Endothelial cell of umbilical vein (primary cell): ENCODE results near the gene CHSY1. TPM values are rescaled to one million over a fixed set of nuclear protein-coding genes. Genes with fewer than 3 reads are reported as not detected.

Experiments used
- BruUV-seq: library from RNA; stranded (reverse); fragments of 400-500 nt; replicated peaks from 2 replicates; lab custom pipeline; 2021; lab: Mats Ljungman, UMichigan
- CTCF ChIA-PET: fragments of 300-600, 350-600 bp; sonication (Branson Sonifier 250); formaldehyde crosslinking; loops from one replicate; lab custom pipeline; 2021; ENCODE audit warnings: antibody characterized with exemption, inconsistent platforms; lab: Charles Lee
- POLR2A ChIA-PET: fragments of 300-600, 350-600 bp; sonication (Branson Sonifier 250); formaldehyde crosslinking; loops from one replicate; lab custom pipeline; 2021; ENCODE audit warnings: antibody characterized with exemption, inconsistent platforms; lab: Charles Lee
- DNase-seq: peaks from one replicate; pipeline ENCODE4 v3.0.0-alpha.2; 2011; ENCODE audit warnings: low read depth, low spot score
- FAIRE-seq: peaks from 2 replicates; lab custom pipeline; 2011; peaks lifted over from hg19 to GRCh38; lab: Jason Lieb, UNC
- H2AFZ ChIP-seq: 2 replicates; pipeline ENCODE4 v1.6.0; 2012; ENCODE audit warnings: low read depth, low read length, control low read depth, inconsistent platforms
- H3K27ac ChIP-seq: 2 replicates; pipeline ENCODE4 v1.5.1; 2011; ENCODE audit warnings: low read depth, mild to moderate bottlenecking, control low read depth, low read length, moderate library complexity; ENCODE audit not compliant: insufficient read depth
- H3K27me3 ChIP-seq, 2 experiments: 2 replicates each; pipeline versions ENCODE4 v1.6.0 to v1.6.1; 2011; ENCODE audit warnings: low read length in 2 of 2, mixed read lengths in 1 of 2; ENCODE audit not compliant: control insufficient read depth in 2 of 2, insufficient read depth in 2 of 2
- H3K36me3 ChIP-seq, 2 experiments: 2 replicates in 1 of 2; 3 replicates in 1 of 2; pipeline ENCODE4 v1.5.1; 2011; ENCODE audit warnings: low read length in 2 of 2, mild to moderate bottlenecking in 1 of 2, moderate library complexity in 1 of 2; ENCODE audit not compliant: control insufficient read depth in 2 of 2, insufficient read depth in 2 of 2; ENCODE audit errors: extremely low read depth in 1 of 2
- H3K4me1 ChIP-seq: 3 replicates; pipeline ENCODE4 v1.5.1; 2011; ENCODE audit warnings: mild to moderate bottlenecking, low read length; ENCODE audit not compliant: control insufficient read depth, insufficient read depth; ENCODE audit errors: extremely low read depth
- H3K4me2 ChIP-seq: 2 replicates; pipeline ENCODE4 v1.6.1; 2011; ENCODE audit warnings: low read length, control low read depth, mixed read lengths; ENCODE audit not compliant: insufficient read depth
- H3K4me3 ChIP-seq, 3 experiments: fragments of 200-600 bp in 1 of 3; sonication (generic), shearing (Covaris generic) in 1 of 3; replicated peaks in 1 of 3; 2 replicates each; pipeline ENCODE4 v1.5.1; 2011 to 2016; ENCODE audit warnings: control low read depth in 3 of 3, low read length in 3 of 3, mild to moderate bottlenecking in 2 of 3, inconsistent platforms in 1 of 3, low read depth in 1 of 3, moderate library complexity in 1 of 3; ENCODE audit not compliant: insufficient read depth in 1 of 3
- H3K79me2 ChIP-seq: 2 replicates; pipeline ENCODE4 v1.6.0; 2012; ENCODE audit warnings: low read length, inconsistent platforms; ENCODE audit not compliant: control insufficient read depth, insufficient read depth
- H3K9ac ChIP-seq: replicated peaks from 2 replicates; pipeline ENCODE3; 2011; ENCODE audit warnings: low read length, control low read depth; ENCODE audit not compliant: insufficient read depth; ENCODE audit errors: extremely low read depth
- H3K9me1 ChIP-seq: replicated peaks from 3 replicates; pipeline ENCODE4 v1.6.0; 2011; ENCODE audit warnings: mild to moderate bottlenecking, low read length; ENCODE audit not compliant: control insufficient read depth, insufficient read depth; ENCODE audit errors: extremely low read depth
- H3K9me3 ChIP-seq: replicated peaks from 2 replicates; pipeline ENCODE4 v1.5.1; 2012; ENCODE audit warnings: low read length, inconsistent platforms; ENCODE audit not compliant: control insufficient read depth, insufficient read depth
- H4K20me1 ChIP-seq: replicated peaks from 2 replicates; pipeline ENCODE3; 2011; ENCODE audit warnings: mild to moderate bottlenecking, low read length; ENCODE audit not compliant: control insufficient read depth, insufficient read depth; ENCODE audit errors: extremely low read depth
- EZH2 ChIP-seq: IDR thresholded peaks from 2 replicates; pipeline ENCODE4 v1.6.1; 2012; ENCODE audit warnings: borderline replicate concordance, low read depth, mild to moderate bottlenecking, moderate library complexity, low read length, inconsistent platforms; ENCODE audit not compliant: severe bottlenecking
- FOS ChIP-seq: IDR thresholded peaks from 2 replicates; pipeline ENCODE4 v1.6.1; 2011; ENCODE audit warnings: mild to moderate bottlenecking, low read length, moderate library complexity, borderline replicate concordance; ENCODE audit not compliant: insufficient read depth
- GATA2 ChIP-seq: IDR thresholded peaks from 2 replicates; pipeline ENCODE4 v1.7.0; 2011; ENCODE audit warnings: low read depth, mild to moderate bottlenecking, moderate library complexity, mixed read lengths, low read length; ENCODE audit not compliant: insufficient read length, insufficient read depth
- JUN ChIP-seq: IDR thresholded peaks from 2 replicates; pipeline ENCODE4 v1.6.1; 2011; ENCODE audit warnings: borderline replicate concordance, low read depth; ENCODE audit not compliant: insufficient read length, insufficient read depth
- MYC ChIP-seq: IDR thresholded peaks from one replicate; pipeline ENCODE4 v1.6.1; 2011; ENCODE audit warnings: mild to moderate bottlenecking, low read depth, low read length
- POLR2A ChIP-seq: IDR thresholded peaks from 2 replicates; pipeline ENCODE4 v1.6.1; 2012; ENCODE audit warnings: low read depth, mild to moderate bottlenecking, control low read depth, low read length
- POLR2AphosphoS5 ChIP-seq: IDR thresholded peaks from 2 replicates; pipeline ENCODE4 v1.6.1; 2012; ENCODE audit warnings: low read depth, mild to moderate bottlenecking, control low read depth, low read length, moderate library complexity; ENCODE audit not compliant: insufficient read depth
- dilution Hi-C: fragments of 300-500 bp; cut with MboI; formaldehyde crosslinking; loops from one replicate; pipeline ENCODE4 v1.15.0; 2019; ENCODE audit warnings: low sequenced_read_pairs; ENCODE audit not compliant: extremely low pct_ligation_motif_present
- intact Hi-C: fragments of 100-400 bp; cut with micrococcal nuclease; formaldehyde crosslinking; loops from one replicate; pipeline ENCODE4 v1.10.0; 2022
- polyA plus RNA-seq, 4 experiments: library from polyadenylated mRNA; depleted of rRNA in 3 of 4; stranded (reverse) in 3 of 4; unstranded in 1 of 4; fragments of >200 nt; gene quantifications; 2 replicates each; pipeline versions ENCODE4 v1.2.1 to v1.2.3, GENCODE V29; 2011 to 2012; ENCODE audit warnings: missing spikeins in 1 of 4
- total RNA-seq: library from RNA; stranded (reverse); gene quantifications from 2 replicates; pipeline ENCODE4 v1.2.3, GENCODE V29; 2021
- TF ChIP-seq, protein P1 (sequence below): IDR thresholded peaks from 2 replicates; pipeline ENCODE4 v1.6.1; 2011; ENCODE audit not compliant: insufficient read depth, insufficient read length
- TF ChIP-seq, protein P2 (sequence below), 2 donors: IDR thresholded peaks; 1 replicate in 1 of 2; 2 replicates in 1 of 2; pipeline ENCODE4 v1.5.1; 2011; ENCODE audit warnings: low read length in 2 of 2, mild to moderate bottlenecking in 2 of 2, moderate library complexity in 2 of 2, control low read depth in 1 of 2, inconsistent platforms in 1 of 2, low read depth in 1 of 2; ENCODE audit not compliant: insufficient read depth in 1 of 2; ENCODE audit errors: extremely low read depth in 1 of 2

Gene CHSY1
- total and polyA plus RNA-seq, 2 donors (not counting 3 experiments of a cell fraction or from before 2014, with no cell fraction given): 23.7 to 50.8 TPM

DNA sequence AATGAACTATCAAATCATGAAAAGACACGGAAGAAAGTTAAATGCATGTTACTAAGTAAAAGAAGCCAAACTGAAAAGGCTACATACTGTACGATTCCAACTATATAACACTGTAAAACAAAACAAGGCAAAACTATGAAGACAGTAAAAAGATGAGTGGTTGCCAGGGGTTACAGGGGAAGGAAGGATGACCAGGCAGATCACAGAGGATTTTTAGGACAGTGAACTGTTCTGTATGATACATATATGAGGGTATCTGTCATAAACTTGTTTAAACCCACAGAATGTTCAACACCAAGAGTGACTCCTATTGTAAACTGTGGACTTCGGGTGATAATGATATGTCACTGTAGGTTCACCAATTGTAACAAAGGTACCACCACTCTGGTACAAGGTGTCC lies 60.6 kb downstream of the CHSY1 start:
- intact Hi-C loops: no loop called here
- Histone ChIP-seq H3K4me2 (no peak overlapping the region), H3K9me3 (no peaks in the 10 kb centered on the region), H3K4me1 (peaks cover 25% of the 10 kb centered on the region), H4K20me1 (peaks cover 4% of the 10 kb centered on the region), H2AFZ (no peak overlapping the region), H3K79me2 (peaks cover 89% of the 10 kb centered on the region), H3K4me3 (no peak overlapping the region), H3K27ac (no peak overlapping the region), H3K9ac (no peak overlapping the region), H3K36me3 (no peaks in the 10 kb centered on the region), H3K9me1 (no peaks in the 10 kb centered on the region), H3K27me3 (no peaks in the 10 kb centered on the region)
- CTCF ChIA-PET: no interaction called here
- DNase-seq (no peak), FAIRE-seq (no peak)
- BruUV-seq: no TSS peak
- POLR2A ChIA-PET: no interaction called here
- TF ChIP-seq FOS (no peak), EZH2 (no peak), GATA2 (no peak), MYC (no peak)
- dilution Hi-C loops: no loop called here

DNA sequence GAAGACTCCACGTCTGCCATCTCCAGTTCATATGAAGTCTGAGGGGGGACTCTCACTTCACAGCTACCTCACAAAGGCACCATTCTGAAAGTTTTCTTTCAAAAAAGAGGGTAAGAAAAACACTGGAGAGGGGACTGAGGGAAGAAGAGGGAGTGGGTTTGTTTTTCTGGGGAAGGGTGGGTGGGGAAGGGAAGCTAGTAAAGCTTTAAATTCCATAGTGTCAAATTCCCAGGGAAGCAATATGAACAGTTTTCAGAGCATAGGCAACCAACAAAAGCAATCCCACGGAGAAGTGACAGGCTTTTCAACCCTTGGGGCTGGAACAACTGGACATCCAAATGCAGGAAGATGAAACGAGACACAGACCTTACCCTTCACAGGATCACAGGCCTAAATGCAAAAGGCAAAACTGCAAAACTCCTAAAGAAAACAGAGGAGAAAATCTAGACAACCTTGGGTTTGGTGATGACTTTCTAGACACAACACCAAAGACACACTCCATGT lies 61.7 kb downstream of the CHSY1 start:
- dilution Hi-C loops: no loop called here
- TF ChIP-seq POLR2AphosphoS5 (no peak), MYC (no peak), EZH2 (no peak), FOS (no peak), JUN (no peak), POLR2A (no peak), GATA2 (no peak)
- TF ChIP-seq, protein P1, sequence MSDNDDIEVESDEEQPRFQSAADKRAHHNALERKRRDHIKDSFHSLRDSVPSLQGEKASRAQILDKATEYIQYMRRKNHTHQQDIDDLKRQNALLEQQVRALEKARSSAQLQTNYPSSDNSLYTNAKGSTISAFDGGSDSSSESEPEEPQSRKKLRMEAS: no peak
- TF ChIP-seq, protein P2, sequence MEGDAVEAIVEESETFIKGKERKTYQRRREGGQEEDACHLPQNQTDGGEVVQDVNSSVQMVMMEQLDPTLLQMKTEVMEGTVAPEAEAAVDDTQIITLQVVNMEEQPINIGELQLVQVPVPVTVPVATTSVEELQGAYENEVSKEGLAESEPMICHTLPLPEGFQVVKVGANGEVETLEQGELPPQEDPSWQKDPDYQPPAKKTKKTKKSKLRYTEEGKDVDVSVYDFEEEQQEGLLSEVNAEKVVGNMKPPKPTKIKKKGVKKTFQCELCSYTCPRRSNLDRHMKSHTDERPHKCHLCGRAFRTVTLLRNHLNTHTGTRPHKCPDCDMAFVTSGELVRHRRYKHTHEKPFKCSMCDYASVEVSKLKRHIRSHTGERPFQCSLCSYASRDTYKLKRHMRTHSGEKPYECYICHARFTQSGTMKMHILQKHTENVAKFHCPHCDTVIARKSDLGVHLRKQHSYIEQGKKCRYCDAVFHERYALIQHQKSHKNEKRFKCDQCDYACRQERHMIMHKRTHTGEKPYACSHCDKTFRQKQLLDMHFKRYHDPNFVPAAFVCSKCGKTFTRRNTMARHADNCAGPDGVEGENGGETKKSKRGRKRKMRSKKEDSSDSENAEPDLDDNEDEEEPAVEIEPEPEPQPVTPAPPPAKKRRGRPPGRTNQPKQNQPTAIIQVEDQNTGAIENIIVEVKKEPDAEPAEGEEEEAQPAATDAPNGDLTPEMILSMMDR (IDR thresholded peaks at IDR 0.05; ENCODE audit: extremely low read depth in 1 of 2, insufficient read depth in 1 of 2, low read depth in 1 of 2, low read length in 2 of 2): no peak
- H3K79me2 ChIP-seq: peaks cover 88% of the 10 kb centered on the region
- no TSS peak for BruUV-seq
- ChIA-PET CTCF (interaction anchor here (0.6 to 1.4 kb wide), 3 partner anchors 15 to 64 kb away, joined by 3 to 5 read pairs (median 5); partner anchors contain the start of gene CHSY1), POLR2A (no interaction called here)
- H3K27me3 ChIP-seq: no peaks in the 10 kb centered on the region
- H4K20me1 ChIP-seq: peaks cover 4% of the 10 kb centered on the region
- no peak overlapping the region for H3K27ac ChIP-seq
- H3K4me1 ChIP-seq: peaks cover 28% of the 10 kb centered on the region
- no peaks in the 10 kb centered on the region for H3K9me1 ChIP-seq
- H2AFZ ChIP-seq: no peak overlapping the region
- no peaks in the 10 kb centered on the region for H3K9me3 ChIP-seq
- DNase-seq (no peak), FAIRE-seq (no peak)
- intact Hi-C loops: no loop called here
- H3K4me3 ChIP-seq: no peak overlapping the region
- no peaks in the 10 kb centered on the region for H3K36me3 ChIP-seq
- no peak overlapping the region for H3K4me2 ChIP-seq
- H3K9ac ChIP-seq: no peak overlapping the region
